M059J (cell line): Measurements from ENCODE around the gene HERC5. TPM values are rescaled to one million over a fixed set of nuclear protein-coding genes. Genes with fewer than 3 reads are reported as not detected.
"Not testable (repeated sequence)": the region's sequence is repeated elsewhere in the genome, so short reads cannot be mapped to it uniquely, and the experiment has no call there.

Experiments
- DNase-seq: peaks from one replicate; pipeline ENCODE4 v3.0.0-alpha.2; 2012; ENCODE audit warnings: low read depth
- total RNA-seq: library from RNA; depleted of rRNA; stranded (reverse); fragments of >200 nt; shearing (Covaris generic); gene quantifications from 2 replicates; pipeline ENCODE4 v1.2.3, GENCODE V29; 2014

The HERC5 gene
- total RNA-seq, 1 experiment from 2014 or later, result 59.8 TPM

- DNase-seq, result not testable (repeated sequence)
Measured at GRCh38 chr4:88448211-88448765, 8.6 kb upstream of the HERC5 start.

GRCh38 chr4:88448889-88449288 is 8.0 kb upstream of the HERC5 start:
- no peak for DNase-seq

GRCh38 chr4:88449290-88449689 is 7.6 kb upstream of the HERC5 start:
- no peak for DNase-seq

GRCh38 chr4:88451205-88451604 is 5.7 kb upstream of the HERC5 start:
- DNase-seq, result no peak

- no peak for DNase-seq
Measured at GRCh38 chr4:88452912-88453311, 4.0 kb upstream of the HERC5 start.

GRCh38 chr4:88457307-88458103 is 586 bp downstream of the HERC5 start:
- peak; percentile 52 for DNase-seq

GRCh38 chr4:88458104-88458740 is 1.3 kb downstream of the HERC5 start:
- no peak for DNase-seq

- DNase-seq, result no peak
Measured at GRCh38 chr4:88465653-88466192, 8.8 kb downstream of the HERC5 start.

- DNase-seq, result no peak
Measured at GRCh38 chr4:88467392-88467791, 10.5 kb downstream of the HERC5 start.

GRCh38 chr4:88477229-88477860 is 20.4 kb downstream of the HERC5 start:
- DNase-seq, result no peak

GRCh38 chr4:88478247-88478646 is 21.3 kb downstream of the HERC5 start:
- DNase-seq, result no peak

GRCh38 chr4:88481537-88481936 is 24.6 kb downstream of the HERC5 start:
- DNase-seq, result peak; percentile 9

GRCh38 chr4:88489100-88489761 is 32.3 kb downstream of the HERC5 start:
- no peak for DNase-seq

GRCh38 chr4:88497859-88498409 is 41.0 kb downstream of the HERC5 start:
- DNase-seq, result no peak

- no peak for DNase-seq
Measured at GRCh38 chr4:88503344-88503743, 46.4 kb downstream of the HERC5 start.

GRCh38 chr4:88511236-88511635 is 54.3 kb downstream of the HERC5 start:
- DNase-seq, result peak; percentile 16

- no peak for DNase-seq
Measured at GRCh38 chr4:88514557-88515511, 57.9 kb downstream of the HERC5 start.

- no peak for DNase-seq
Measured at GRCh38 chr4:88516746-88517145, 59.8 kb downstream of the HERC5 start.

- DNase-seq, result no peak
Measured at GRCh38 chr4:88517825-88518224, 60.9 kb downstream of the HERC5 start.

GRCh38 chr4:88518911-88519310 is 62.0 kb downstream of the HERC5 start:
- DNase-seq, result no peak
